Left cardiac atrium (tissue), 4 donors: ENCODE data around the gene TP53BP2. TPM values are rescaled to one million over a fixed set of nuclear protein-coding genes. Genes with fewer than 3 reads are reported as not detected.
A peak's percentile ranks its signal among the peaks of the same experiment; 100 is the strongest.
"Not testable (repeated sequence)": the region's sequence is repeated elsewhere in the genome, so short reads cannot be mapped to it uniquely, and the experiment has no call there.

Experiments
- ATAC-seq, 2 donors: fragments of 200-7000 bp; cut with Tn5 transposase; one replicate each; pipeline ENCODE4 v1.9.1; 2020; ENCODE audit warnings: mild to moderate bottlenecking in 2 of 2, moderate library complexity in 2 of 2
- DNase-seq: peaks from one replicate; pipeline ENCODE4 v3.0.0-alpha.2; 2020
- intact Hi-C, 2 donors: fragments of 100-400 bp; cut with DNase I; formaldehyde crosslinking; loops; one replicate each; pipeline versions ENCODE4 v1.14.1 to v1.15.1; 2022 to 2023
- total RNA-seq, 2 donors: library from RNA; stranded (reverse); fragmentation: NEBNext Ultra II Directional; extraction: Animal tissue kit (Norgen Biotek cat#: 25700); gene quantifications; one replicate each; pipeline ENCODE4 v1.2.1, GENCODE V29; 2021
- donor health status: DM: no; HTN: yes; CAD: no.
- donor health status: DM: no; HTN: yes; CAD: no; lungs with severe emphysema.
- donor health status: DM: yes; HTN: yes; CAD: no.
- donor health status: Dilated cardiomyopathy.

Gene TP53BP2
- total RNA-seq, 2 donors from 2014 or later, result 24.0 to 26.9 TPM

GRCh38 chr1:223859058-223859457 lies 13.3 kb upstream of the TP53BP2 start:
- no peak for DNase-seq
- intact Hi-C loops, result no loop called here
- ATAC-seq, result no peak

DNA sequence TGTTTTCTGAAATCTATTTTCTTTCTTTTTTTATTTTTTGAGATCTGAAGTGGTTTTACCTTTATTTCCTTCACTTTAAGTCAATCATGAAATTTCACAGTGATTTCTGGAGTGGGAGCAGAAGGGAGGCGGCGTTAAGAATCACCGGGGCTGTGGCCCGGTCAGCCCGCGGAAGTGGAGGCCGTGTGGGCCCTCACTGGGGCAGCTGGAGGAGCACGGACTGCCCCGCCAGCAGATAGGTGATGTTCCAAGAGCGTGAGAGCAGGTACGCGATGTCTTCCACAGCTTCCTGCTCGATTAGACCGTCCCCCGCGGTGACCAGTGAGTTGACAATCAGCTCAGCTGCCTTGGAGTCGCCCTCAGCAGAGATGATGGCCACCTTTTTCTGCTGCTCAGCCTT lies 10.6 kb upstream of the TP53BP2 start:
- ATAC-seq (no peak), DNase-seq (no peak)
- intact Hi-C loops, result no loop called here

- DNase-seq (no peak), ATAC-seq (no peak)
- intact Hi-C loops, result loop anchor here in 1 of 2 donors (5.0 kb wide), 1 partner anchor 34 kb away; no protein-coding TSS in a partner anchor
These were observed 8.0 kb upstream of the TP53BP2 start for GRCh38 chr1:223853748-223854147.

DNA sequence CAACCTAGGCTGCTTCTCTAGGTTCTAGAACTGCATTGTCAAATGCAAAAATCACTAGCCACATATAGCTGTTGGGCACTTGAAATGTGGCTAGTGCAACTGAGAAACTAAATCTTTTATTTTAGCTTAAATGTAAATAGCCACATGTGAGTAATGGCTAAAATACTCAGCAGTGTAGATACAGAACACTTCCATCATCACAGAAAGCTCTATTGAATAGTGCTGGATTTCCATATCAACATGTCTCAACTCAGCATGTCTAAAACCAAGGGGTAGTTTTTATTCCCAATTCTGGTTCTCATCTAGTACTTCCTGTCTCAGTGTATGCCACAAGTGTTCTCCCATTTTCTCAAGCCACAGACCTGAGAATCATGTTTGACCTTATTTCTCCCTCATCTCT lies 7.5 kb upstream of the TP53BP2 start:
- ATAC-seq (no peak), DNase-seq (no peak)
- intact Hi-C loops, result loop anchor here in 1 of 2 donors (5.0 kb wide), 1 partner anchor 34 kb away; no protein-coding TSS in a partner anchor

GRCh38 chr1:223852337-223852736 lies 6.6 kb upstream of the TP53BP2 start:
- no peak for DNase-seq
- no peak for ATAC-seq
- intact Hi-C loops, result loop anchor here in 1 of 2 donors (5.0 kb wide), 1 partner anchor 35 kb away; no protein-coding TSS in a partner anchor

GRCh38 chr1:223849352-223850254 lies 3.9 kb upstream of the TP53BP2 start:
- DNase-seq, result no peak
- no peak for ATAC-seq
- intact Hi-C loops, result loop anchor here in 1 of 2 donors (5.0 to 10.0 kb wide), 2 partner anchors 38 to 145 kb away; no protein-coding TSS in a partner anchor

GRCh38 chr1:223848536-223848935 lies 2.8 kb upstream of the TP53BP2 start:
- ATAC-seq (no peak), DNase-seq (no peak)
- intact Hi-C loops, result loop anchor here in 1 of 2 donors (10.0 kb wide), 1 partner anchor 144 kb away; no protein-coding TSS in a partner anchor

DNA sequence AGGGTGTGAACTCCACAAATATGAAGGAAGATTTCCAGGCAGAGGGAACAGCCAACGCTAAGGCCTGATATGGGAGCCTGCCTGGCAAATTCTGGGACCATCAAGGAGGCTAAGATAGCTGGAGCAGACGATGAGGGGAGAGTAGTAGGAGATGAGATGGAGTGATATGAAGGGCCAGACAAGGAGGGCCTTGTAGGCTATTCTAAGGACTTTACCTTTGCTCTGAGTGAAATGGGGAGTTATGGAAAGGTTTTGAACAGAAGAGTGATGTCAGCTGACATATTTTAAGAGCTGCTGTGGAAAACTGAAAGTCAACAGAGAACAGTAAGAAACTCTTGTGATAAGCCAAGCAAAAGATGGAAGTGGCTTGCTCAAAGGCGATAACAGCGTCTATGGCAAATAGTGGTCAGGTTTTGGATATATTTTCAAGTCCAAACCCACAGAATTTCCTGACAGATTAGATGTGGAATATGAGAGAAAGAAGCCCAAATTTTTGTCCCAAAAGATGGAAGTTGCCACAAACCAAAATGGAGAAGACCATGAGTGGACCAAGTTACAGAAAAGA lies 2.1 kb upstream of the TP53BP2 start:
- ATAC-seq (no peak), DNase-seq (no peak)
- intact Hi-C loops, result loop anchor here in 1 of 2 donors (10.0 kb wide), 1 partner anchor 143 kb away; no protein-coding TSS in a partner anchor

- DNase-seq (peak; percentile 68), ATAC-seq (peak; percentile 31 to 38)
- intact Hi-C loops, result loop anchor here in 1 of 2 donors (10.0 kb wide), 1 partner anchor 140 kb away; no protein-coding TSS in a partner anchor
These were observed 524 bp downstream of the TP53BP2 start for GRCh38 chr1:223845037-223845809.

- intact Hi-C loops, result loop anchor here in 1 of 2 donors (10.0 kb wide), 1 partner anchor 140 kb away; no protein-coding TSS in a partner anchor
- ATAC-seq (no peak), DNase-seq (no peak)
These were observed 1.0 kb downstream of the TP53BP2 start for GRCh38 chr1:223844787-223845036.

- ATAC-seq, result no peak
- intact Hi-C loops, result loop anchor here in 1 of 2 donors (10.0 kb wide), 1 partner anchor 139 kb away; no protein-coding TSS in a partner anchor
These were observed 1.6 kb downstream of the TP53BP2 start for GRCh38 chr1:223843934-223844786.

GRCh38 chr1:223842784-223843183 lies 3.0 kb downstream of the TP53BP2 start:
- intact Hi-C loops, result loop anchor here in 1 of 2 donors (10.0 kb wide), 1 partner anchor 138 kb away; no protein-coding TSS in a partner anchor
- ATAC-seq, result no peak
- no peak for DNase-seq

More at GRCh38 chr1:223843934-223844786, 1.6 kb downstream of the TP53BP2 start:
- DNase-seq, result no peak

GRCh38 chr1:223841977-223842623 lies 3.6 kb downstream of the TP53BP2 start:
- not testable (repeated sequence) for DNase-seq, ATAC-seq
- intact Hi-C loops, result loop anchor here in 1 of 2 donors (10.0 kb wide), 1 partner anchor 137 kb away; no protein-coding TSS in a partner anchor

- intact Hi-C loops, result loop anchor here in 1 of 2 donors (10.0 kb wide), 1 partner anchor 135 kb away; no protein-coding TSS in a partner anchor
- DNase-seq, result no peak
- ATAC-seq, result no peak
These were observed 5.5 kb downstream of the TP53BP2 start for GRCh38 chr1:223840254-223840653.

- DNase-seq (no peak), ATAC-seq (no peak)
- intact Hi-C loops, result no loop called here
These were observed 7.5 kb downstream of the TP53BP2 start for GRCh38 chr1:223838125-223838854.

- DNase-seq (no peak), ATAC-seq (no peak)
- intact Hi-C loops, result no loop called here
These were observed 8.1 kb downstream of the TP53BP2 start for GRCh38 chr1:223837687-223838086.

- intact Hi-C loops, result no loop called here
- ATAC-seq, result peak in 1 of 2 donors; percentile 38
These were observed 8.5 kb downstream of the TP53BP2 start for GRCh38 chr1:223837206-223837605.

More at GRCh38 chr1:223837206-223837605, 8.5 kb downstream of the TP53BP2 start:
- DNase-seq, result no peak
